ENCODE results near the gene GTF3C2. TPM values are rescaled to one million over a fixed set of nuclear protein-coding genes. Genes with fewer than 3 reads are reported as not detected.
"Not testable (repeated sequence)": the region's sequence is repeated elsewhere in the genome, so short reads cannot be mapped to it uniquely, and the experiment has no call there.

Gene GTF3C2
- total and polyA plus RNA-seq, 12 donors: 30.6 to 73.9 (median 51.3) TPM

- Histone ChIP-seq H3K27me3 (peaks cover 19% of the 10 kb centered on the region), H3K27ac (peak overlapping the region in 3 of 5 donors; percentile 27 to 60 (median 30)), H3K36me3 (replicated peaks in 1 of 2) (no peaks in the 10 kb centered on the region), H3K4me3 (peak overlapping the region in 1 of 4 donors; percentile 50), H3K4me1 (replicated peaks in 1 of 2) (peaks cover 10 to 18% of the 10 kb centered on the region in 2 donors), H3K9me3 (replicated peaks in 1 of 3) (no peaks in the 10 kb centered on the region)
- WGBS, 4 donors: 13 to 20% (median 17%) methylated on average over 24 to 25 of the region's 25 CpGs
- peak in 1 of 2 donors; percentile 11 for TF ChIP-seq POLR2A (IDR thresholded peaks at IDR 0.05)
- TF ChIP-seq, protein P1, sequence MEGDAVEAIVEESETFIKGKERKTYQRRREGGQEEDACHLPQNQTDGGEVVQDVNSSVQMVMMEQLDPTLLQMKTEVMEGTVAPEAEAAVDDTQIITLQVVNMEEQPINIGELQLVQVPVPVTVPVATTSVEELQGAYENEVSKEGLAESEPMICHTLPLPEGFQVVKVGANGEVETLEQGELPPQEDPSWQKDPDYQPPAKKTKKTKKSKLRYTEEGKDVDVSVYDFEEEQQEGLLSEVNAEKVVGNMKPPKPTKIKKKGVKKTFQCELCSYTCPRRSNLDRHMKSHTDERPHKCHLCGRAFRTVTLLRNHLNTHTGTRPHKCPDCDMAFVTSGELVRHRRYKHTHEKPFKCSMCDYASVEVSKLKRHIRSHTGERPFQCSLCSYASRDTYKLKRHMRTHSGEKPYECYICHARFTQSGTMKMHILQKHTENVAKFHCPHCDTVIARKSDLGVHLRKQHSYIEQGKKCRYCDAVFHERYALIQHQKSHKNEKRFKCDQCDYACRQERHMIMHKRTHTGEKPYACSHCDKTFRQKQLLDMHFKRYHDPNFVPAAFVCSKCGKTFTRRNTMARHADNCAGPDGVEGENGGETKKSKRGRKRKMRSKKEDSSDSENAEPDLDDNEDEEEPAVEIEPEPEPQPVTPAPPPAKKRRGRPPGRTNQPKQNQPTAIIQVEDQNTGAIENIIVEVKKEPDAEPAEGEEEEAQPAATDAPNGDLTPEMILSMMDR (IDR thresholded peaks at IDR 0.05): peak; percentile 85 to 98 (median 92)
- DNase-seq: peak; percentile 60 to 82 (median 72)
- intact Hi-C loops (cut with DNase I): loop anchor here in 1 of 2 donors (5.0 to 10.0 kb wide), 2 partner anchors 59 to 206 kb away; no protein-coding TSS in a partner anchor
Observed at GRCh38 chr2:27303093-27304025, 53.2 kb downstream of the GTF3C2 start.

DNA sequence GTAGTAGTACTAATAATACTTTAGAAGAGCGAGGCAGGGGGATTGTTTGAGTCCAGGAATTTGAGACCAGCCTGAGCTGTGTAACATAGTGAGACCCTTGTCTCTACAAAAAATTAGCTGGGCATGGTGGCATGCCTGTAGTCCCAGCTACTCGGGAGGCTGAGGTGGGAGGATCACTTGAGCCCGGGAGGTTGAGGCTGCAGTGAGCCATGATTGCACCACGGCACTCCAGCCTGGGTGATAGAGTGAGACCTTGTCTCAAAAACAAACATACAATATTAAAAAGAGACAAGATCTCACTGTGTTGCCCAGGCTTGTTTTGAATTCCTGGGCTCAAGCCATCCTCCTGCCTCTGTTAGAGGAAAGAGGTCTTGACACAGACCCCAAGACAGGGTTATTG lies 56.0 kb downstream of the GTF3C2 start:
- H3K27me3 ChIP-seq; H3K27ac ChIP-seq; H3K36me3 ChIP-seq (replicated peaks in 1 of 2); H3K9me3 ChIP-seq (replicated peaks in 1 of 3); DNase-seq; H3K4me1 ChIP-seq (replicated peaks in 1 of 2); H3K4me3 ChIP-seq: not testable (repeated sequence)
- intact Hi-C loops (cut with DNase I): loop anchor here in 1 of 2 donors (5.0 to 10.0 kb wide), 2 partner anchors 56 to 203 kb away; no protein-coding TSS in a partner anchor
- WGBS, 4 donors: 80 to 91% (median 86%) methylated on average over 4 of the region's 4 CpGs

DNA sequence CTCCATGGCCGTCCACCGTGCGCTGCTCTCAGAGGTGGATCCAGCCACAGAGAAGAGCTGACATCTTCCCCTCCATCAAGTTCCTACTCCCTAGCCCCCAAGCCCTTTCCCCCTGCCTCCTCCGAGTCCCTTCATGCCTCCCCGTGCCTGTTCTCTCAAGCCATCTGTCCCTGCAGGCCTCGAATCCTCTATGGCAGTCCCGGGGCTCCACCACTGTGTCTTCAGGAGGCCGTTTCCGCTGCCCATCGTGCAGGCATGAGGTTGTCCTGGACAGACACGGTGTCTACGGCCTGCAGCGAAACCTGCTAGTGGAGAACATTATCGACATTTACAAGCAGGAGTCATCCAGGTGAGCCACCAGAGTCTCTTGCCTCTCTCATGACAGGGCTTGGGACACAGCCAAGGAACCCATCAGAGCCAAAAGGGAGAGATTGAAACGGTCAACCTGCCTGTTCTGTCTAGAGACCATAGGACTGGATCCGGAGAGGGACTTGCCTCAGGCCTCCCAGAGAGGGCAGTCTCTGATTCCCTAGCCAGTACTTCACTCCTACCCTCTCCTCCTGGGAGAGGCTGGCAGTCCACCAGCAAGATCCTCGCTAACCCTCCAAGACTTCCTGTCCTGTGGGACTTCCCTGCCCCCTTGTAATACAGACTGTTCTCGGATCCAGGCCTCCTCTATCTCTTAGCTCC lies 58.0 kb downstream of the GTF3C2 start:
- H3K9me3 ChIP-seq (replicated peaks in 1 of 3): no peaks in the 10 kb centered on the region
- 87 to 92% (median 89%) methylated on average over 17 to 18 of the region's 18 CpGs for WGBS, 4 donors
- peaks cover 6 to 8% of the 10 kb centered on the region in 2 donors for H3K4me1 ChIP-seq (replicated peaks in 1 of 2)
- intact Hi-C loops (cut with DNase I): no loop called here
- H3K4me3 ChIP-seq: no peak overlapping the region
- TF ChIP-seq POLR2A (IDR thresholded peaks at IDR 0.05): no peak
- TF ChIP-seq, protein P1 (IDR thresholded peaks at IDR 0.05): no peak
- no peak overlapping the region for H3K27ac ChIP-seq
- DNase-seq: no peak
- no peaks in the 10 kb centered on the region for H3K27me3 ChIP-seq
- H3K36me3 ChIP-seq (replicated peaks in 1 of 2): no peaks in the 10 kb centered on the region

DNA sequence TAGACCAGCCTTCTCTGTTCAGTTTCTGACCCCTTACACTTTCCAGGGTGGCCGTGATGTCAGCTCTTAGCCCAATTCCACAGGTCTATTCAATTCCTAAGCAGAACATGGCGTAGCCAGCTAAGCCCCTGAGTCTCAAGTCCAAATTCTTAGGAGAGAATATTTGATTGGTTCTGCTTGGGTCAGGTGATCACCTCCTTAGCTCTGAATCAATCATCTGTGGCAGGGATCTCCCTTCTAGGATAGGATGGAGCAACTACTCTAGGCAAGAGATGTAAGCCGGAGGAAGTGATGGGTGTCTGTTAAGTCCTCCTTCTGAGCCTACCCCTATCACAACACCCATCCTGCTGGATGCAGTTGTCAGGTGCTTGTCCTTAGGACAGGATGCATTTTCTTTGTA lies 59.4 kb downstream of the GTF3C2 start:
- intact Hi-C loops (cut with DNase I): no loop called here
- Histone ChIP-seq H3K4me3 (no peak overlapping the region), H3K27me3 (no peaks in the 10 kb centered on the region), H3K36me3 (replicated peaks in 1 of 2) (no peaks in the 10 kb centered on the region), H3K9me3 (replicated peaks in 1 of 3) (no peaks in the 10 kb centered on the region), H3K27ac (no peak overlapping the region), H3K4me1 (replicated peaks in 1 of 2) (peaks cover 19% of the 10 kb centered on the region in 2 donors)
- no peak for TF ChIP-seq POLR2A (IDR thresholded peaks at IDR 0.05)
- TF ChIP-seq, protein P1 (IDR thresholded peaks at IDR 0.05): no peak
- DNase-seq: no peak
- WGBS, 4 donors: 89 to 95% (median 93%) methylated on average over 3 of the region's 3 CpGs

Measured in adrenal gland (tissue), 12 donors.